GM10248 (cell line): ENCODE results near the gene CCL1.

ENCODE experiments used
- CTCF ChIA-PET: fragments of 300-600 bp; sonication (Branson Sonifier 250); formaldehyde crosslinking; extraction: SDS; loops from one replicate; lab custom pipeline; 2021; ENCODE audit warnings: antibody characterized with exemption; lab: Yijun Ruan, JAX
- POLR2A ChIA-PET: fragments of 350-650 bp; sonication (Branson Sonifier 250); formaldehyde crosslinking; extraction: SDS; loops from one replicate; lab custom pipeline; 2020; ENCODE audit warnings: antibody characterized with exemption; lab: Yijun Ruan, JAX
- DNase-seq: peaks from one replicate; pipeline ENCODE4 v3.0.0; 2012; ENCODE audit errors: extremely low spot score
- TF ChIP-seq, protein P1 (sequence below): IDR thresholded peaks from 2 replicates; pipeline ENCODE4 v1.5.1; 2012; ENCODE audit warnings: mild to moderate bottlenecking, low read depth; ENCODE audit errors: extremely low read depth, missing control alignments, control extremely low read depth

The CCL1 gene

DNA sequence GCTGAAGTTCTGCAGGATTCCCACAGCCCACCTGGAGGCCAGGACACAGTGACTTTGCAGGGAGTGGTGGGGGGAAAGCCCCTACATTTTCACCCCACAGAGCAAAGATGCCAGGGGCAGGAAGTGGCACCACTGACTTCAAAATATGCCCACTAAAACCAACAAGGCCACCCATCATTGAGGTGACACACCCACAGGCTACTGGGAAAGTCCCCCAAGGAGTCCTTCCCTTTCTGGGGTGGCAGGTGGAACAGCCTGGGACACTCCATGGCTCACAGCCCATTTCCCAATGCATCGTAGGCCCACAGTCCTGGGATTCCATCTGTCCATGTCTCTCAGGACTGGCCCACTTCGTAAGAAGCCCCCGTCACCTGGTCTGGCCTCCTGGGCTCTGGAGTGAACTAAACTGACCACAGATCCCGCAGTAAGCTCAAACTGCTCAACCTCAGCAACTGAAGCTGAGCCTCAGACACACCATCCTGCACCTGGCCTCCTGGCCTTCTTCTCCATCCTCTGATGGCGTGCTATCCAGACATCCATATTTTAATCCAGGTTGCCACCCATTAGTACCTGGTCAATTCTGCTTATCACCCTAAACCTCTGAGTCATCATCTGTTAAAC, 7.5 kb upstream of the CCL1 start:
- CTCF ChIA-PET: interaction anchor here (0.6 to 6.7 kb wide), 3 partner anchors 8 to 169 kb away, joined by 3 to 62 read pairs (median 11); partner anchors contain the start of gene CCL1
- POLR2A ChIA-PET: no interaction called here
- no peak for DNase-seq
- TF ChIP-seq, protein P1, sequence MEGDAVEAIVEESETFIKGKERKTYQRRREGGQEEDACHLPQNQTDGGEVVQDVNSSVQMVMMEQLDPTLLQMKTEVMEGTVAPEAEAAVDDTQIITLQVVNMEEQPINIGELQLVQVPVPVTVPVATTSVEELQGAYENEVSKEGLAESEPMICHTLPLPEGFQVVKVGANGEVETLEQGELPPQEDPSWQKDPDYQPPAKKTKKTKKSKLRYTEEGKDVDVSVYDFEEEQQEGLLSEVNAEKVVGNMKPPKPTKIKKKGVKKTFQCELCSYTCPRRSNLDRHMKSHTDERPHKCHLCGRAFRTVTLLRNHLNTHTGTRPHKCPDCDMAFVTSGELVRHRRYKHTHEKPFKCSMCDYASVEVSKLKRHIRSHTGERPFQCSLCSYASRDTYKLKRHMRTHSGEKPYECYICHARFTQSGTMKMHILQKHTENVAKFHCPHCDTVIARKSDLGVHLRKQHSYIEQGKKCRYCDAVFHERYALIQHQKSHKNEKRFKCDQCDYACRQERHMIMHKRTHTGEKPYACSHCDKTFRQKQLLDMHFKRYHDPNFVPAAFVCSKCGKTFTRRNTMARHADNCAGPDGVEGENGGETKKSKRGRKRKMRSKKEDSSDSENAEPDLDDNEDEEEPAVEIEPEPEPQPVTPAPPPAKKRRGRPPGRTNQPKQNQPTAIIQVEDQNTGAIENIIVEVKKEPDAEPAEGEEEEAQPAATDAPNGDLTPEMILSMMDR: no peak

DNA sequence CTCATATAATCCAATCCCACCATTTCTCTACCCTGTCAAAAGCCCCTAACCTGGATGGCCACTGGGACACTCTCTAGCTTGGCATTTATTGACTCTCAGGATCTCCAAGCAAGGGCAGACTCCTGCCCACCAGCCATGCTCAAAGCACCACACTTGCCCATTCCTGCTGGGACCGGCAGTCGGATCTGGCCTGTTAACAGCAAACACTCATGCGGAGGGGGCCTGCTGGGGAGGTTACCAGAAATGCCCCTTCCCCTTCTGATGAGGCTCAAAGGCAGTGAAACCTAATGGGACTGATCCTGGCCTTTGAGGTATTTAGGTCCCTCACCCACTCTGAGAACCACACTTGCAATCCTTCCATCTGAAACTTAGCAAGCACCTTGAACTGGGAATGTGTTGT, 6.5 kb upstream of the CCL1 start:
- TF ChIP-seq, protein P1: no peak
- ChIA-PET CTCF (interaction anchor here (1.6 to 6.7 kb wide), 2 partner anchors 7 to 169 kb away, joined by 9 to 62 read pairs; partner anchors contain the start of gene CCL1), POLR2A (no interaction called here)
- DNase-seq: no peak

DNA sequence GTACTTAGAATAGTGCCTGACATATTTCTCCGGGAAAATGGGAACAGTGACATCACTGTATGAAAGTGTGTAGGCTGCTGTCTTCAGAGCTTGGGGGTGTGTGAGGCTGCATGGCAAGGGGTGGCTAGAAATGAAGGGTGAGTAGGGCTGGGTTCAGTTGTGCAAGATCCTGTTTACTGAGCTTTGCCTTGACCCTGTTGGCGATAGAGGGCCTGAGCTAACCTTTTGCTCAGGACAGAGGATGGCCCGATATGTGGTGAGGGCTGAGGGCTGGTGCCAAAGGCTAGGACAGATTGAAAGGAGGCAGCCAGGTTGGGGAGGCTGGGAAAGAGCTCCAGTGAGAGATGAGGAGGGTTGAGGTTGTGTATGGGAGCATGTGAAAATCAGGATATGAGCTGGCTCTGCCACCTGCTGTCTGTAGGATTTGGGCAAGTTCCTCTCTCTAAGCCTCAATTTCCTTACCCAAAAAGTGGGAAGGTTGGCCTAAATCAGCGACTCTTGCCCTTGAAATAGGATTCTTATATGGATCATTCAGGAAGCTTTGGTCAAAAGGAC, 6.0 kb upstream of the CCL1 start:
- no peak for DNase-seq
- CTCF ChIA-PET: interaction anchor here (0.9 to 6.7 kb wide), 3 partner anchors 7 to 170 kb away, joined by 3 to 62 read pairs (median 9); partner anchors contain the start of gene CCL1
- TF ChIP-seq, protein P1: no peak
- POLR2A ChIA-PET: no interaction called here

DNA sequence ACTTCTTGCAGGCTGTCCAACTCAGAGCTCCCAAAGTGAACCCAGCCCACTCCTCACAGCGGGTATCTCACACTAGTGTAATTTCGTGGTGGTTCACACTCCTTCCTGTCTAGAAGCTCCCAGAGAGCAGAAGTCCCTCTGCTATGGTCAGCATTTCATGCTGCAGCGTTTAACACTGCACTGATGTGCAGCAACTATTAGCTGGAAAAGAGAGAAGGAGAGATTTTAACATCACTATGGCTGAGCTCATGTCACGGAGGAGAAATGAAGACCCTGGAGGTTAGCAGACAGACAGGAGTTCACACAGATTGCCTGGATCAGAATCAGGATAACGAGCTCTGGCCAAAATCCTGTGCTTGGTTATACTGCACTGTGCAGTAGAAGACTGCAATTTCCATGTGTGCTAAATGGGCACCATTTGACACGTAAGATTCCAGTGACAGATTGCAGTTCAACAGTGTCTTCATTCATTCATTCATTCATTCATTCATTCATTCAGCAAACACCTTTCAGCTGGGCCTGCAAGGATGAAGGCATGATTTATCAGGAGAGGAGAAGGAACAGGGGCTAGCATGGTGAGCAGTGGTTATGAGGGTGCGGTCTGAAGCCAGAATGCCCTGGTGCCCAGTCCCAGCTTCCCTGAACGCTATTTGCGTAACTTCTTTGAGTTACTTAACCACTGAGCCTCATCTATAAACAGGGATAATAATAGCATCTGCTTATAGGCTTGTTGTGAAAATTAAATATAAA, 5.3 kb upstream of the CCL1 start:
- CTCF ChIA-PET: interaction anchor here (0.9 to 1.6 kb wide), 2 partner anchors 168 to 169 kb away, joined by 3 to 9 read pairs; no protein-coding TSS in a partner anchor
- DNase-seq: no peak
- POLR2A ChIA-PET: no interaction called here
- TF ChIP-seq, protein P1: no peak

DNA sequence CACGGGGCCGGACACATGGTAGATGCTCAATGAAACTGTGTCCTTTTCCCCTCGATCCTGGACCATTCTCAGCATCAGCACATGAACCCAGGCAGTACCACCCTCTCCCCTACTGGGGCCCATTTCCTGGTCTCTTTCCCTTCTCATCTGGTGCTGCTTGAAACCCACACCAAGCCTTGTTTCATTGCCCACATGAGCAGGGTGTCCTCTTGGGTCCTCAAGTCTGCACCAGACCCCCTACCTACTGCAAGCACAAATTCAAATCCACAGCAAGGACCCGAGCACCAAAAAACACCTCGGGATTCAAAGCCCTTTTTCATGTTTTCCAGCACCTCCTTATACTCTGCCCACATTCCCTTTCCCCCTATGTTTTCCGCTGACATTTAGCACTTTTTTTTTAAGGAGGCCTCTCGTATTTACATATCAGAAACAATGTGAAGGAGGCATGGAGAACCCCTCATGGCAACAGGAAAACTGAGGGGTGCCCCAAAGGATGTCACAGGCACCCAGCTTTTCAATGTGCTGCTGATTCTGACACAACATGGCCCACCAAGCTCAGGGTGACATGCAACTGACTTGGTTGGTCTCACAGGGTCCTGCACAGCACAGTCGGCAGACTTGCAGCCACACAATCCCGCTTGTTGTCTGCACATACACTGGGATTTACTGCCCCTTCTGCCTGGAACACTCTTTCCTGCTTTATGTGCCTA, 4.6 kb upstream of the CCL1 start:
- POLR2A ChIA-PET: no interaction called here
- TF ChIP-seq, protein P1: no peak
- no peak for DNase-seq
- CTCF ChIA-PET: interaction anchor here (1.6 kb wide), 1 partner anchor 167 kb away, joined by 9 read pairs; no protein-coding TSS in a partner anchor
